Endodermal cell (in vitro differentiated cells): ENCODE measurements around the gene RAB7B. TPM values are rescaled to one million over a fixed set of nuclear protein-coding genes. Genes with fewer than 3 reads are reported as not detected.

Source experiments
- DNase-seq: peaks from one replicate; pipeline ENCODE4 v3.0.0-alpha.2; 2017
- H3K27ac ChIP-seq: 2 replicates; pipeline ENCODE4 v1.5.1; 2013; ENCODE audit warnings: mild to moderate bottlenecking, low read depth, low read length, moderate library complexity
- H3K27me3 ChIP-seq: 2 replicates; pipeline ENCODE4 v1.6.1; 2013; ENCODE audit warnings: mild to moderate bottlenecking, low read length, moderate library complexity; ENCODE audit not compliant: insufficient read depth, control insufficient read depth, poor library complexity, severe bottlenecking
- H3K36me3 ChIP-seq: 2 replicates; pipeline ENCODE4 v1.7.0; 2013; ENCODE audit warnings: mild to moderate bottlenecking, low read length, moderate library complexity; ENCODE audit not compliant: control insufficient read depth, insufficient read depth
- H3K4me1 ChIP-seq: one replicate; pipeline ENCODE4 v1.7.0; 2013; ENCODE audit warnings: low read length; ENCODE audit not compliant: control insufficient read depth, insufficient read depth
- H3K4me3 ChIP-seq: 2 replicates; pipeline ENCODE4 v1.5.1; 2013; ENCODE audit warnings: mild to moderate bottlenecking, low read length, moderate library complexity
- H3K9ac ChIP-seq: 2 replicates; pipeline ENCODE4 v1.6.1; 2013; ENCODE audit warnings: mild to moderate bottlenecking, low read length, moderate library complexity; ENCODE audit not compliant: poor library complexity, severe bottlenecking; ENCODE audit errors: extremely low read depth
- H3K9me3 ChIP-seq: 2 replicates; pipeline ENCODE4 v1.6.1; 2013; ENCODE audit warnings: mild to moderate bottlenecking, low read length, moderate library complexity; ENCODE audit not compliant: control insufficient read depth
- H3K27ac Mint-ChIP-seq: 2 replicates; pipeline ENCODE4 v1.8.0; 2020; ENCODE audit warnings: mixed read lengths
- H3K27me3 Mint-ChIP-seq: 2 replicates; pipeline ENCODE4 v1.8.0; 2021; ENCODE audit warnings: mild to moderate bottlenecking, mixed read lengths; ENCODE audit not compliant: insufficient read depth
- H3K36me3 Mint-ChIP-seq: 2 replicates; pipeline ENCODE4 v1.8.0; 2020; ENCODE audit warnings: low read depth, mixed read lengths
- H3K4me1 Mint-ChIP-seq: 2 replicates; pipeline ENCODE4 v1.8.0; 2020; ENCODE audit warnings: mixed read lengths
- H3K4me3 Mint-ChIP-seq: 2 replicates; pipeline ENCODE4 v1.8.0; 2020; ENCODE audit warnings: mild to moderate bottlenecking, moderate library complexity, mixed read lengths
- H3K9me3 Mint-ChIP-seq: 2 replicates; pipeline ENCODE4 v1.8.0; 2020; ENCODE audit warnings: mild to moderate bottlenecking, mixed read lengths
- WGBS, 2 experiments: methylation state at CpG; one replicate each; pipeline versions ENCODE4 v1.1.5 to v1.1.7; 2013; ENCODE audit warnings: missing lambda C conversion rate in 2 of 2, mixed read lengths in 1 of 2; ENCODE audit not compliant: insufficient coverage in 1 of 2, insufficient read length in 1 of 2; 5-methylcytosine and 5-hydroxymethylcytosine counted together
- total RNA-seq, 2 donors: library from RNA; stranded (reverse); fragmentation: NEBNext Ultra II Directional in 1 of 2; extraction: Animal tissue kit (Norgen Biotek cat#: 25700) in 1 of 2; gene quantifications; 2 replicates in 1 of 2; 3 replicates in 1 of 2; pipeline ENCODE4 v1.2.1, GENCODE V29; 2021
- TF ChIP-seq, protein P1 (sequence below): fragments of 200-600 bp; sonication (generic); conservative IDR thresholded peaks from 2 replicates; pipeline ENCODE4 v1.5.0; 2021; ENCODE audit warnings: antibody characterized with exemption, mild to moderate bottlenecking

The RAB7B gene
- total RNA-seq, 2 donors from 2014 or later: not detected

DNA sequence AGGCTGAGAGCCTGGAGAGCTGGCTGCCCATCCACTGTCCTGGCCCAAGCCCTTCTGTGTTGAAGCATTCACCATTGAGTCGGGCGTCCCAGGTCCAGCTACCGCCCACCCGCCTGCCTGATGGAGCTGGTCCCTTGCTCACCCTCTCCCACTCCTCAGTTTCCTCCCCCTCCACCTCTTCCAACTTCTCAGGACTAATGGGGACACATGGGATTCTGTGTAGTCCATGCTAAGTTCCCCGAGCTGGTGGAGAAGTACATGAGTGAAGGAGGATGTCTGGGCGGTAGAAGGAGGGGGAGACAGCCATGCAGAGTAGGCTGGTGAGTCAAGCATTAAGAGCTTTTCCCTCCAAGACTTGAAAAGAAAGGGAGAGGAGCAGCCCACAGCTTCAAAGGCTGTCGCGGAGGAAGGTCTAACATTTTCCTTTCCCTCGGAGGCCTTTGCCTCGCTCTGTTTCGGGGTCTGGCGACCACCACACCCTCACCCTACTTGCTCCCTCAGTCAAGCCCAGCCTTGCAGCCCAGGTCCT is 60.5 kb downstream of the RAB7B start:
- no peak overlapping the region for H3K27ac ChIP-seq
- 89 to 97% methylated on average over 5 to 12 of the region's 12 CpGs for WGBS, 2 experiments
- H3K27me3 ChIP-seq: no peaks in the 10 kb centered on the region
- peaks cover 8% of the 10 kb centered on the region for H3K4me1 ChIP-seq
- H3K4me3 ChIP-seq: no peak overlapping the region
- DNase-seq: no peak
- TF ChIP-seq, protein P1, sequence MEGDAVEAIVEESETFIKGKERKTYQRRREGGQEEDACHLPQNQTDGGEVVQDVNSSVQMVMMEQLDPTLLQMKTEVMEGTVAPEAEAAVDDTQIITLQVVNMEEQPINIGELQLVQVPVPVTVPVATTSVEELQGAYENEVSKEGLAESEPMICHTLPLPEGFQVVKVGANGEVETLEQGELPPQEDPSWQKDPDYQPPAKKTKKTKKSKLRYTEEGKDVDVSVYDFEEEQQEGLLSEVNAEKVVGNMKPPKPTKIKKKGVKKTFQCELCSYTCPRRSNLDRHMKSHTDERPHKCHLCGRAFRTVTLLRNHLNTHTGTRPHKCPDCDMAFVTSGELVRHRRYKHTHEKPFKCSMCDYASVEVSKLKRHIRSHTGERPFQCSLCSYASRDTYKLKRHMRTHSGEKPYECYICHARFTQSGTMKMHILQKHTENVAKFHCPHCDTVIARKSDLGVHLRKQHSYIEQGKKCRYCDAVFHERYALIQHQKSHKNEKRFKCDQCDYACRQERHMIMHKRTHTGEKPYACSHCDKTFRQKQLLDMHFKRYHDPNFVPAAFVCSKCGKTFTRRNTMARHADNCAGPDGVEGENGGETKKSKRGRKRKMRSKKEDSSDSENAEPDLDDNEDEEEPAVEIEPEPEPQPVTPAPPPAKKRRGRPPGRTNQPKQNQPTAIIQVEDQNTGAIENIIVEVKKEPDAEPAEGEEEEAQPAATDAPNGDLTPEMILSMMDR: no peak
- H3K9me3 ChIP-seq: no peaks in the 10 kb centered on the region
- no peak overlapping the region for H3K9ac ChIP-seq
- no peaks in the 10 kb centered on the region for H3K9me3 Mint-ChIP-seq
- peaks cover 29% of the 10 kb centered on the region for H3K27me3 Mint-ChIP-seq
- H3K36me3 Mint-ChIP-seq: no peaks in the 10 kb centered on the region
- H3K27ac Mint-ChIP-seq: no peak overlapping the region
- H3K4me1 Mint-ChIP-seq: peaks cover 45% of the 10 kb centered on the region
- H3K36me3 ChIP-seq: no peaks in the 10 kb centered on the region
- H3K4me3 Mint-ChIP-seq: no peak overlapping the region

DNA sequence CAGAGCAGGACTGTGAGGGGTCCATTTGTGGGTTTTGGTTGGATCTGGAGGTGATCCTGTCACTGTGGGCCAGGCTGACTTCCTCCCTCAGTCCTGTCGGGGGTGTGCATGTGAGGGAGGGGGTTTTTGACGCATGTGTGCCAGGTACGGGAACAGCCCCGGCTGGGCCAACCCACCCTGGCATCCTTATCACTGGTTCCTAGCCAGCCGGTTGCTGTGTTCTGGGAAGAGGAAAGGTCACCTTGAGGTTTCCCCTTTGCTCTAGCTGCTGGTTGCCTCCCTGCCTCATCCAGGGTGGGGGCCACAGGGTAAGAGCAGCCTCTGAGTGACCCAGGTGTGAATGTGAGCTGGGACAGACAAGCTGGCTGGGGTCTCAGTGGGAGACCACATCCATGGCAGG is 62.5 kb downstream of the RAB7B start:
- Mint-ChIP-seq H3K27me3 (peaks cover 28% of the 10 kb centered on the region), H3K27ac (no peak overlapping the region), H3K4me1 (peaks cover 47% of the 10 kb centered on the region), H3K4me3 (no peak overlapping the region), H3K9me3 (no peaks in the 10 kb centered on the region), H3K36me3 (no peaks in the 10 kb centered on the region)
- Histone ChIP-seq H3K4me1 (peaks cover 8% of the 10 kb centered on the region), H3K9ac (no peak overlapping the region), H3K36me3 (no peaks in the 10 kb centered on the region), H3K27ac (no peak overlapping the region), H3K27me3 (no peaks in the 10 kb centered on the region), H3K4me3 (no peak overlapping the region), H3K9me3 (no peaks in the 10 kb centered on the region)
- DNase-seq: no peak
- TF ChIP-seq, protein P1: no peak
- 85 to 100% methylated on average over 1 to 5 of the region's 5 CpGs for WGBS, 2 experiments

DNA sequence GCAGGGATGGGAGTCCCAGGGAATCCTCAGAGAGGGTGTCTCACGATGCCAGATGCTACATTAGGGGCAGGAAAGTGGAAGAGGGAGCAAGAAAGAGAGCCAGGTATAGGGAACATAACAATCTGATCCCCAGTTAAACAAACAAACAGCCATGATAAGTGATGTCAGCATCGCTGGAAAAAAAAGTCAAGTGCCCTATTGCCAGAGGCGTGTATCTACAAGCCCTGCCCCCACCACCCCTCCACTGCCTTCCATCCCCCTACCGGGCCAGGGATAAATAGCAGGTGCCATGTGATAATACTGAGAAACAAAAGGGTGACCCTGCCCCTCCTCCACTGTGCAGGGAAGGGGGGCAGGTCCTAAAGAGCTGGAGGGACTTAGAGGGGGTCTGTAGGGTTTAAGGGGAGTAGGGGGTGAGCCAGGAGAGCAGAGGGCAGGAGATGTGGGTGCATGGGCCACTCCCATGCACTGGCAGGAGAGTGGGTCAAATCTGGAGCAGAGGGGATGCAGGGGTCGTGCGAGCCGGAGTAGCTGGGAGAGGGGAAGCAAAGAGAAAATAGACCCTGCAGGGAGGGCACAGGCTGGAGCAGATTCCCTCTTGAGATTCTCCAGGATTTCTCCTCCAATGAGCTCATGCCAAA is 63.4 kb downstream of the RAB7B start:
- H3K4me3 Mint-ChIP-seq: peak overlapping the region; percentile 8
- no peaks in the 10 kb centered on the region for H3K9me3 ChIP-seq
- DNase-seq: peak; percentile 93
- TF ChIP-seq, protein P1: peak; percentile 76
- H3K4me1 Mint-ChIP-seq: peaks cover 47% of the 10 kb centered on the region
- peaks cover 22% of the 10 kb centered on the region for H3K27me3 Mint-ChIP-seq
- H3K27ac ChIP-seq: no peak overlapping the region
- H3K4me3 ChIP-seq: no peak overlapping the region
- peaks cover 8% of the 10 kb centered on the region for H3K4me1 ChIP-seq
- peak overlapping the region; percentile 81 for H3K27ac Mint-ChIP-seq
- H3K9me3 Mint-ChIP-seq: no peaks in the 10 kb centered on the region
- no peak overlapping the region for H3K9ac ChIP-seq
- WGBS, 2 experiments: 60 to 95% methylated on average over 3 to 6 of the region's 7 CpGs
- H3K36me3 Mint-ChIP-seq: no peaks in the 10 kb centered on the region
- H3K27me3 ChIP-seq: no peaks in the 10 kb centered on the region
- H3K36me3 ChIP-seq: no peaks in the 10 kb centered on the region
